ENCODE results near the gene ALOX5.
"Not testable (repeated sequence)": the region's sequence is repeated elsewhere in the genome, so short reads cannot be mapped to it uniquely, and the experiment has no call there.

The ALOX5 gene

DNA sequence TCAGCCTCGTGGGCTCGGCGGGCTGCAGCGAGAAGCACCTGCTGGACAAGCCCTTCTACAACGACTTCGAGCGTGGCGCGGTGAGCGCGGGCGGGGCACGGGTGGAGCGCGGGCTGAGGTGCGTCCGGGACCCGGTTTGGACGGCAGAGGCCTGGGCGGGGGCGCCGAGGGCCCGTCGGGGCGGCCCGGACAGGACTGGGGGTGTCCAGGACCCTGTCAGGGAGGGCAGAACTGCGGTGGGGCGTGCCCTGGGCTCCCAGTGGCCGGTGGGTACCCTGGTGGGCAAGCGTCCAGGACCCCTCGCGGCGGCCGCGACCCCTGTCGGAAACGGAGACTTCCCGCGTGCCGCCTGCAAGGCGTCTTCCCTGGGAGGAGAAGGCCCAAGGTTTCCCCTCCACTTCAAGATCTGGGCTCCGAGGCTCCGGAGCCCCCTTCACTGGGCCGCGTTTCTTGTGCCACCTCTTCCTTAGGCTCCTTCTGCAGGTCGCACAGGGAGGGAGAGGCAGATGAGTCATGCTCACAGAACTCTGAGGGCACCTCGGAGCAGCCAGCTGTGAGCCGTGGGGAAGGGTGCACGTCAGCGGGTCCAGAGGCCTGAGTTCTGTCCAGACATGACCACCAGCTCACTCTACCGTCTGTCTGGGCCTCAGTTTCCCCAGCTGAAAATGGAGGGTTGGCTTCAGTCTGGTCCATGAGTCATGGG, 485 bp downstream of the ALOX5 start:
- no peak for DNase-seq

DNA sequence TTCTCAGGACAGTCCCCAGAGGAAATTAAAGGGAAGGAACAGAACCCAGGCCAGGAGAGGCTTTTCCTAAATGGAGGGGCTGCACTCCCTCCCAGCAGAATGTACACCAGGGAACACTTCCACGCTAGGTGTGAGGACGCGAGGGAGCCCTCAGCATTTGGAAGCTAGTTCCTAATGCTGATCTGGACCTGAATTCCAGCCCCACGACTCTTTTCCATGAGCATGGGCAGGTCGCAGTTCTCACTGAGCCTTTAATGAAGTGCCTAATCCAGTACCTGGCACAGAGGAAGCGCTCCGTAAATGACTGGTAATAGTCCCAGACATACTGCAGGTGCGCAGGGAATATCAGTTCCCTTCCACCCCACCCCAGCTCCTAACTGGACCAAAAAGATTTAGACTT, 1.1 kb downstream of the ALOX5 start:
- DNase-seq: no peak

DNA sequence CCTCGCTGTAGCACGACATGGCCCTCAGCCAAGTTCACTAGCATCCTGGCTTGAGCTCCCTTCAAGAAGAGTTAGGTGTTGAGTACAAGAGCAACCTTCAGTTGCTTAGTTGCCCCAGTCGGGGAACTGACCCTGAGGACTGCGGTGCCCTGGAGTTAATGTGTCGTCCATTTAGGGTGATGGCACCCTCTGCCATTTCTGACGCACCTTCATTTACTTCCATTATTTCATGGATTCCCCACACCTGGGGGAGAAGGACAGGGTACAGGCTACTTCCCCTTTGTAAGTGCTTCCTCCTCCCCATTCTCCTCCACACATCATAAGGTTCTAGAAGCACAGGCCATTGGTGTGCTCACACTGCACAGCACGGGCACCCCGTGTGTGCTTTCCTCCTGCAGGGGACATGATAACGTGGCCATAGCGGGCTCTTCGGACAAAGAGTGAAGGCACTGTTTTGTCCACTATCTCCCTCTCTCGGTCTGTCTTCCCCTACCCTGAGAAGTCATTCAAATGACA, 1.8 kb downstream of the ALOX5 start:
- DNase-seq: no peak

DNA sequence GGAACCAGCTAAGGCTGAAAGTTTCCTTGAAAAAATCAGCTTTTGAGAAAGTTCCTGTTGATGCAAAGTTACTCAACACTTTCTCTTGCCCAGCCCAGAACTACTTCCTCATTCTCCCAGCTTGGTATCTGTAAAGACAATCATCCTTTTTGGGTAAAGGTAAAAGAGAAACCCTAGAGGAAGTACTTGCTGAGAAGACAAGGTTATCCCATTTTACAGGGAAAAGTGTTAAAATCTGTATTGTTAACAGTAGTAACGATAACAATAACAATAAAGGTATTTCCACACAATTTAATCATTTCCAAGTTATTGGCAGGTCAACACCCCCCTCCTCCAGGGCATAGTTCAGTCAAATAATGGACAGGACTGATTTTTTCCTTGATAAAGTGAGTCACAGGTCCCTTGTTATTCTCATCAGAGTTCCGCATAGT, 2.4 kb downstream of the ALOX5 start:
- no peak for DNase-seq

DNA sequence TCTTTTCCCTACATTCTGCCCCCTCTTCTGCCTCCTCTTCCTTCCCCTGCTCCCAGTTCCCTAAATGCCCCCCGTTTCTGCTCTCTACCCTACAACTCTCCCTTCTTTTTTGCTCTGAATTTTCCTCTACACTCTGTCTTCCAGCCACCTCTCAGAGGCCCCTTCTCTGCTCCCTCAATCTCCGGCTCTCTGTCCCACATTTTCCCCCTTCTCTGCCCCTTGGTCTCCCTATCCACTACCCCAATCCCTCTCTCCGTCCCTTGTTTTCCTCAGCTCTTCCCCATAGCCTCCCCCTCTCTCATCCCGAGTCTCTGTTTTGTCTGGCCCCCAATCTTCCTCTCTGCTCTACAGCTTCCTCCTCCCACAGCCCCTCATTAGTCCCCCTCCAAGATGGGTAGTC, 3.3 kb downstream of the ALOX5 start:
- no peak for DNase-seq

DNA sequence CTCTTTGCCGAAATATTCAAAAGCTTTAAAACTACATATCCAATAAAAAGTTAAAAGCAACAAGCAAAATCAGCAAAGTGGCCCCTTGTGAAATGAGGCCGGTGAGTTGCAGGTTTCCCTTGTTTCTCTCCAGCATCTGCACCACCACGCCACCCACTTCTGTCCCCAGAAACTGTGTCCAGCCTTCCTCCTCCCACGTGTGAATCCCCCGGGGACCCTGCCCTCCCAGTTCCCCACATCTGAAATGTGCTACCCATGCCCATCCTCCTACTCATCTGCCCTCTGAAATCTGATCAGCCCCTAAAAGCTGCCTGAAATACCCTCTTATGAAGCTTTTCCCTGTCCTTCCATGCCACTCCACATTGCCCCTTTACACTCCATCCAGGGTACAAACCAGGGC, 3.8 kb downstream of the ALOX5 start:
- no peak for DNase-seq

DNA sequence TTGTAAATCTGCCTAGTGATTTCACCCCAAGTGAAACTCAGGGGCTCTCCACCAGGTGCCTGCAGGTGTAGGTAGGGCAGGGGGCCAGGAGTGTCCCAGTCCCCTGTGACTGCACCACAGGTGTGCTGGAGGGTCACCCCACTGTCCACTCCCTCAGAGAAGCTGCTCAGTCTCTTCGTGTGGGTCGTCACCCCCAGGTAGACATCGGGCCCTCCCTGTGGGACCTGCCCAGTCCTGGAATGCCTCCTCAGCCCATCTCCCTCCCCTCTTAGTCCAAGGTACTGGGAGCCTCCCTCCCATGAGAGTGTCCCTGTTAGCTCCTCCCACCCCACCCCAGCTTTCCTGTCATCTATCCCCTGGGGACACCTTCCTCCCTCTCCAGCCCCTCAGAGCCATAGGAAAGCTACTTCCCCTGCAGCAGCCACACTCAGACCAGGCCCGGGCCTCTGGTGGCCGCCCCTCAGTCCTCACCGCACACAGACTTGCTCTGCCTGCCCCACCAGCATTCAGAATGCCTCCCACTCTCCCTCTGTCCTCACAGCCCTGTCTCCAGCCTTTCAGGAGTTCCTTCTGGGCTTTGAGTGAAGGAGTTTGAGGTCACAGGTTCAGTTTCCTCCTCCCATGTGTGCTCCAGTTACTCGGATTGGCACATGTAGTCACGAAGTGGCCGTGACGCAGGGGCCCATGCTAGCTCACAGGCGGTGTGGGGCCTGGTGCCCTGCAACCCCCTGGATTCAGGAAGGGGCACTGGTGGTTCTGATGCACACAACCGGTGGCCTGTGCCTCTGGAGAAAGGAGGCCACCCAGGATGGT, 5.1 kb downstream of the ALOX5 start:
- DNase-seq: no peak

DNA sequence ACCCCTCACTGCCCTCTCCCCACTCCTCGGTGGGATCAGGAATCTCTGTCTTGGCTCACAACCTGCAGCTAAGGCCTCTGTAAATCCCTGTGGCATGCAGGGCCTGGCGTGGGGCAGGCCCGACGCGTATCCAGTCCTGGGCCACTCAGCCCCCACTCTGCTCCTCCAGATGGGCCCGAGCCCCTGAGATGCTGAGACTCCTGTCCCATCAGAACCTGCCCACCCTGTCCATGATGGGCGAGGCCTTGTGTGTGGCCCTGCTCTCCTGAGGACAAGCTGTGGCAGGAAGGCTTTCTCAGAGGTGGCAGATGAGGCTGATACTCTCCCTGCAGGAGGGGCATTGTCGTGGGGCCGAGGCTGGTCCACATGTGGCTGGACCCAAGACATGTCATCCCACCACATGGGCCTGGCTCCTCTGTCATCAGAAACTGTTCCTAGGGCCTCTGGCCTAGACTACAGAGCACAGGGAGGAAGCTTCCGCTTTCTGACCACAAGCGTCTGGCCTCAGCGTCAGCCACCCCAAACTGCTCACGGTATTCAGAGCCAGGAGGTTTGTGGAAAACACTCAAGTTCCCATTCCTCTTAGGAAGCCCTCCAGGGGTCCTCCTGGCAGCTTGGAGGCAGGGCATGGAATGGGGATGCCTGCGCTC, 6.0 kb downstream of the ALOX5 start:
- no peak for DNase-seq

DNA sequence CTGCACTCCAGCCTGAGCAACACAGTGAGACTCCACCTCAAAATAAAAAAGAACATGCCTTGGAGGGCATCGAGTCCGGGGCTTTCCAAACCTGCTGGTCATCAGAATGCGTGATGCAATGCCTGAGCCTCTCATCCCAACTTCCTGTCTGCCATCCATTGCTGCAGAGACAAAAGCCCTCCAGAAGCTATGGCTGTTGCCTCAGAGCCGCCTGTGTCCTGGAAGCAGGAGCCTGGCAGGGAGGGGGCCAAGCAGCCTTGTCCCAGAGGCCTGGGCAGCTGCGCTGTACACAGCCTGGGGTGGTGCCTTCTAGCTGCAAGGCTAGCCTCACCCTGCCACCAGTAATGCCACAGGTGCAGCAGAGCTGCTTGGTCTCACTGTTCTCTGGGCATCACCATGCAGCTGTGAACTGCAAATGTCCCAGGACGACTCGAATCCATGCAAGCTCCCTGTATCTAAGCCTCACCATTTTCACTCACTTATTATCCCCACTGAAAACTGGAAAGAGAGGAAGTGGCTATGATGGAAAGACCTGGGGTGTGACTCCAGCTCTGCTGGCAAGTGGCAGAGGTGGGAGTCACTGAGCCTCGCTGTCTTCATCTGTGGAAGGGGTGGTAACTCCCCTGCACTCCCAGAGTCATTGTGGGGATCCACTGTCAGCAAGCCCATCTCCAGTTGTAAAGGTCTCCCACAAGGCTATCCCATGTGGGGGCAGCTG, 7.0 kb downstream of the ALOX5 start:
- DNase-seq: no peak

DNA sequence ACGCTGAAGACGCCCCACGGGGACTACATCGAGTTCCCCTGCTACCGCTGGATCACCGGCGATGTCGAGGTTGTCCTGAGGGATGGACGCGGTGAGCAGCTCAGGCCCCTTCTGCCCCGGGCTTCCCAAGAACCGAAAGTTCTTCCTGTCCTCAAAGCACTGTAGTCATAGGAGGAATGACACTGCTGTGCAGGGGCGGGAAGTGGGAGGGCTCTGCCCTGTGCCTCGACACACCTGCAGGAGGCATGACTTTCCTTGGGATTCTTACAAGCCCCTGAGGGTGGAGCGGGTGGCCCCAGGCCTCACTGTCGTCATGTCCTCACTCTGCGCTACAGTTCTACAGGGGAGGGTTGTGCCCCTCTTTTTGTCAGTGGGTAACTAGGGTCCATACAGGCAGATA, 8.6 kb downstream of the ALOX5 start:
- DNase-seq: no peak

DNA sequence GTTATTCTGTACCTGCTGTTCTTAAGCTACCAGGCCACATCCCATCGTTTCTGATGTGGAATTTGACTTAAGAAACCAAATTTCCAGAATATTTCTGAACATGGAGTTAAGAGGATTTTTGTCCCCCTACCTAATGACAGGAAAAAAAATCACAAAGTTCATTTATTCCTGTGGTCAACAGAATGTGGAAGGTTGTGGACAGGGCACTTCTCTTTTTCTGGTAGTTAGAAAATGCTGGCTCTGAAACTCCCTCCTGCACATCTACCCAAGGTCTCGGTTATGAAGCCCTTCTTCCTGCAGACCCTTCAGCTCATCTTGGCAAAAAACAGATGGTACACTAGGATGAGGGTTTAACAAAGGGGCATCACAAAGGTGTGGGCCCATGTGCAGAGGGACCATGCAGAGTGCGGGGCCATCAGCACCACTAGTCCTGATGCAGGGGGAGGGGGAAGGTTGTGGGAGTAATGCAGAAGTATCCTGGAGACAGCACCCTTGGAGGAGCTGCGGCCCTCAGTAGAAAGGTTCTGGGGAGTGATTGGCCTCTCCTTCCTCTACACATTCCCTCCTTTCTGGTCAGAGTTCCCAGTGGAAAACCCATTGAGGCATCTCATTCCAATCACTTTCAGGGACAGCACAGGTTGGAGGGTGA, 9.8 kb downstream of the ALOX5 start:
- no peak for DNase-seq

DNA sequence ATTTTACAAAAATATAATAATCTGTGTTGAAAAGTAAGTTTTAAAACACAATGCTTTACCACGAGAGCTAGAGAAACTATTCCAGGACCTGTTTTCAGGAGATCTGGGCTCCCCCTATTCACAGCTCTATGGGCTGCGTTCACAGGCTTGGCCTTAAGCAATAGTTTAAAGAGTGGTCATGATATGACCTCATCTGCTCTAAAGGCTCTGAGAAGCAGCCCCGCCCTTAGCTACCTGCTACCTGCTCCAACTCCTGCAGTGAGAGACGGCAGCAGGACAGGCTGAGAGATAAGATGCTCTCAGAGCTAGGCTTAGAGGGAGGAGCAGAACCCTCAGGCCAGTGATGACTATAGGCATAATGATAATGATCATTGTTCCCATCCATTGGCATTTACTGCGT, 12.6 kb downstream of the ALOX5 start:
- DNase-seq: no peak

DNA sequence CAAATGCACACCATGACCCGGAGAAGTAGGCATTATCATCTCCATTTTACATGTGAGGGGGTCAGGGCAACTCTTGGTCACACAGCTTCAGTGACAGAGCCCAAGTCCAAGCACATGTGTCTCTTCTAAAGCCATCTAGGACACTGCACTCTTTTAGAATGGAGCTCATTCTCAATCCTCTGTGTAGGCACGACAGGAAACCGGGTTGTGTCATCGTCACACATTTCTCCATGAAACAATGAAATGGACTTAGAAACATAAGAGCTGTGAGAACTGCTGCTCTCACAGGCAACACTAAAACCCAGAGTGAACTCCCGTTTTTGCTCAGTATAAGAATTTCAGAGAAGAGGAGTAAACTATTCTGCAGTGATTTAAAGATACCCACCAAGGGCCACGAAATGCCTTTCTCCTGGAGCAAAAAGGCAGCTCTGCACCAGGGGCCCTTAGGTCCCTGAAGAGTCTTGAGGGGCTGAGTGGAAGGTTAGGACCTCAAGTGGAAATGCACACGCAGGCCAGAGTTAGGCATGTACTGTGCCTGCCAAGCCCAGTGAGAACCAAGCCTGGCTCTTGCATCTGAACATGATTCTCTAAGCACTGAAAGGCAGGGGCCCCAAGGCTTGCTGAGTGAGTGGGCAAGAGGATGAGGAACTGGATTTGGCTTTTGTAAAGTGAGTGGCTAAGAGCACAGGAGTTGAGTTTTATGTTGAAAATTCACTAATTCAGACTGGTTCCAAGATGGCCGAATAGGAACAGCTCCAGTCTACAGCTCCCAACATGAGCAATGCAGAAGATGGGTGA, 13.3 kb downstream of the ALOX5 start:
- no peak for DNase-seq

DNA sequence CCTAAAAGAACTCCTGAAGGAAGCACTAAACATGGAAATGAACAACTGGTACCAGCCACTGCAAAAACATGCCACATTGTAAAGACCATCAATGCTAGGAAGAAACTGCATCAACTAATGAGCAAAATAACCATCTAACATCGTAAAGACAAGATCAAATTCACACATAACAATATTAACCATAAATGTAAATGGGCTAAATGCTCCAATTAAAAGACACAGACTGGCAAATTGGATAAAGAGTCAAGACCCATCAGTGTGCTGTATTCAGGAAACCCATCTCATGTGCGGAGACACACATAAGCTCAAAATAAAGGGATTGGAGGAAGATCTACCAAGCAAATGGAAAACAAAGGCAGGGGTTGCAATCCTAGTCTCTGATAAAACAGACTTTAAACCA, 15.7 kb downstream of the ALOX5 start:
- DNase-seq: not testable (repeated sequence)

DNA sequence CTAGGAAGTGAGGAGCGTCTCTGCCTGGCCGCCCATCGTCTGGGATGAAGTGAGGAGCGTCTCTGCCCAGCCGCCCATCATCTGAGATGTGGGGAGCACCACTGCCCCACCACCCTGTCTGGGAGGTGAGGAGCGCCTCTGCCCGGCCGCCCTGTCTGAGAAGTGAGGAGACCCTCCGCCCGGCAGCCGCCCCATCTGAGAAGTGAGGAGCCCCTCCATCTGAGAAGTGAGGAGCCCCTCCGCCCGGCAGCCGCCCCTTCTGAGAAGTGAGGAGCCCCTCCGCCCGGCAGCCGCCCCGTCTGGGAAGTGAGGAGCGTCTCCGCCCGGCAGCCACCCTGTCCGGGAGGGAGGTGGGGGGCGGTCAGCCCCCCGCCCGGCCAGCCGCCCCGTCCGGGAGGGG, 17.6 kb downstream of the ALOX5 start:
- DNase-seq: not testable (repeated sequence)

DNA sequence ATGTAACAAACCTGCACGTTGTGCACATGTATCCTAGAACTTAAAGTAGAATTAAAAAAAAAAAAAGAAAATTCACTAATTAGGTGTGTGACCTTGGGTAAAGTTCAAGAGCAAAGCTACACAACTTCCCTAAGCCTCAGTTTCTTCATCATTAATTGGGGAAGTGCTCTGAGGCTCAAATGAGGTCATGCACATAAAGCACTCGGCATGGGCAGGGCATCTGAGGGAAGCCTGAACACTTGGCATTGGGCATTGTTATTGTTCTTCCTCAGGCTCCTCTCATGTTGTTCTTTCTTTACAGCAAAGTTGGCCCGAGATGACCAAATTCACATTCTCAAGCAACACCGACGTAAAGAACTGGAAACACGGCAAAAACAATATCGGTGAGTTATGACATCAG, 21.5 kb downstream of the ALOX5 start:
- no peak for DNase-seq

DNA sequence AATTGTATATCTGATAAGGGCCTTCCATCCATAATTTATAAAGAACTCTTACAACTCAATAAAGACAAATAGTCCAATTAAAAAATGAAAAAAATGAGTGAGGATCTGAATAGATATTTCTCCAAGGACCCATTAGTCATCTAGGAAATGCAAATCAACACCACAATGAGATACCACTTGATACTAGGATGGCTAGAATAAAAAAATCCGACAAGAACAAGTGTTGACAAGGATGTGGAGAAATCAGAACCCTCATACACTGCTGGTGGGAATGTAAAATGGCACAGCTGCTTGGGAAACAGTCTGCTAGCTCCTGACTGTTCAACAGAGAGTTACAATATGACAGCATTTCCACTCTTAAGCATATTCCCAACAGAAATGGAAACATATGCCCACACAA, 24.6 kb downstream of the ALOX5 start:
- DNase-seq: no peak

DNA sequence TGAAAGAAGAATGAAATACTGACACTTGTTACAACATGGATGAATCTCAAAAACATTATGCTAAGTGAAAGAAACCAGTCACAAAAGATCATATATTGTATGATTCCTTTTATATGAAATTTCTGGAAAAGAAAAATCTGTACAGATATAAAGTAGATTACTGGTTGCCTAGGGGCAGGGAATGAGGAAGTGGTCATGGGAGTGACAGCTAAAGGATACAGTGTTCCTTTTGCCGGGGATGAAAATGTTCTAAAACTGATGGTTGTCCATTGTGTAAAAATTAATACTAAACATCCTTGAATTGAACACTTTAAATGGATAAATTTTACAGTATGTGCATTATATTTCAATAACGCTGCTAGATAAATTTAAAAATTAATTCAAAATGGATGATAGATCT, 25.1 kb downstream of the ALOX5 start:
- no peak for DNase-seq

DNA sequence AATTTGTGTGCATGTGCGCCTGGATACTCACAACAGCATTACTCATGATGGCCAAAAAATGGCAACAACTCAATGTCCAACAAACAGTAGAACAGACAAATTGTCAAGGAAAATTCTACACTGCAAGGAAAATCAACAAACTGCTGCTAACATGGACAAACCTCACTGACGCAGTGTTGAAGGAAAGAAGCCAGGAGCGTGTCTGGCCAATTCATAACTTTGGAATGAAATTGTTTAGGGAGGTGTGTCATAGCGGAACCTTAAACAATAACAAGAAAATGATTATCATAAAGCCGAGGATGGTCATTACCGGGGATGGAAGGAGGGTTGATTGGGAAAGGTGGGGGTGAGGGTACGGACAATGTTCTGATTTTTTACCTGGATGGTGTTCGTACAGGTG, 29.1 kb downstream of the ALOX5 start:
- DNase-seq: no peak

DNA sequence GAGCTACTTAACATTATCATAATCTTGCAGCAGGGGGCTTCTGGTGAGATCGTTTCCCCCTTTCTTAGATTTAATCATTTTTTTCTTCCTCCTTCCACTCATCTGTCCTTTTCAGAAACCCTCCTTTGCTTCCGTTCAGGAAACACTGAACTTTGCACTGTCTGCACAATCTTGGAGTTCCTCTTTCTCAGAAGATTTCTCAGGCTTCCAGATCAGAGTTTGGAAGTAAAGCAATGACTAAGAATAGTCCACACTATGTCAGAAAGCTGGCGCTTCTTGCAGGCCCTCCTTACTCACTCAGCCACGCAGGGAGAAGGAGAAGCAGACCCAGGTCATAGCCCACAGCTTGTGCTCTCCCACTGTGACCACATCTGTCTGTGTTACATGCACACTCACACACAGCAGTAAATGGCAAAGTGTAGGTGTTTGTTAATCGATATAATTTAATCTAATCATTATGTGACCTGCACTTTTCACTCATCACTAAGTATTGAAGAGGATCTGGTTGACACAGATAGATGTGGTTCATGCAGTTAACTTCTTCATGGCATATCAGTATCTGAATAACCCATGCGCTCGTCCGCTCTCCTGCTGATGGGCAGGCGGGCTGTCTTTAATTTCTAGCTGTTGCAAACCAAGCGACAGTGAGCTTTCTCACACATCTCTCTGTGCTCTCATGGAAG, 30.2 kb downstream of the ALOX5 start:
- no peak for DNase-seq

DNA sequence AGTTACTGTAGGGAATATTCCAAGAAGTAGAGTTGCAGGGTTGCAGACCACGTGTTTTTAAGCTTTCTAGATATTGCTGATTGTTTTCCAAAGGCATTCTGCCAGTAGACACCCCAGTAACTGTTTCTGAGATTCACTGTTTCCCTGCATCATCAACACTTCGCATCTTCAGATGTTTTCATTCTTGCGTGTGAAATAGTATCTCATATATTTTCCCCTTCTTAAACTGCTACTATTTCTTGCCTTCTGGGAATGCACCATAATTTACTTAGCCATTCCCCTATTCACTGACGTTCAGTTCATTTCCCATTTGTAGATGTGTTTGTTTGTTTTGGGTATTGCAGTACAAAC, 30.7 kb downstream of the ALOX5 start:
- no peak for DNase-seq

All from stimulated activated naive CD4-positive, alpha-beta T cell (primary cell).